GM23338 (cell line): Measurements from ENCODE around the gene AKR1B1. TPM values are rescaled to one million over a fixed set of nuclear protein-coding genes. Genes with fewer than 3 reads are reported as not detected.

Source experiments
- ATAC-seq: fragments of 200-7000 bp; cut with Tn5 transposase; 3 replicates; pipeline ENCODE4 v1.9.1; 2020
- DNase-seq: peaks from one replicate; pipeline ENCODE4 v3.0.0-alpha.2; 2015; ENCODE audit warnings: low spot score
- H2AFZ ChIP-seq: fragments of 200-600 bp; sonication (generic); 2 replicates; pipeline ENCODE4 v1.8.0; 2016; ENCODE audit warnings: antibody characterized with exemption, mild to moderate bottlenecking, moderate library complexity
- H3F3A ChIP-seq: fragments of 200-600 bp; sonication (generic); replicated peaks from 2 replicates; pipeline ENCODE4 v1.8.0; 2017; ENCODE audit warnings: antibody characterized with exemption, mixed run types, low read depth
- H3K27ac ChIP-seq: fragments of 200-600 bp; sonication (generic); 2 replicates; pipeline ENCODE4 v1.6.1; 2016; ENCODE audit warnings: low read depth
- H3K27me3 ChIP-seq: fragments of 200-600 bp; sonication (generic); 2 replicates; pipeline ENCODE4 v1.8.0; 2016; ENCODE audit warnings: mild to moderate bottlenecking, mixed run types, moderate library complexity; ENCODE audit not compliant: insufficient read depth
- H3K36me3 ChIP-seq: fragments of 200-600 bp; sonication (generic); 2 replicates; pipeline ENCODE4 v1.8.0; 2016; ENCODE audit warnings: mild to moderate bottlenecking; ENCODE audit not compliant: insufficient read depth
- H3K4me1 ChIP-seq: fragments of 200-600 bp; sonication (generic); 2 replicates; pipeline ENCODE4 v1.8.0; 2016; ENCODE audit warnings: mild to moderate bottlenecking, moderate library complexity; ENCODE audit not compliant: insufficient read depth
- H3K4me2 ChIP-seq: fragments of 200-600 bp; sonication (generic); 2 replicates; pipeline ENCODE4 v1.7.1; 2017; ENCODE audit warnings: mixed run types
- H3K4me3 ChIP-seq: fragments of 200-600 bp; sonication (generic); 2 replicates; pipeline ENCODE4 v1.6.1; 2016; ENCODE audit warnings: mixed run types
- H3K79me2 ChIP-seq: fragments of 200-600 bp; sonication (generic); replicated peaks from 2 replicates; pipeline ENCODE4 v1.8.0; 2017; ENCODE audit warnings: mild to moderate bottlenecking; ENCODE audit not compliant: insufficient read depth
- H3K9me2 ChIP-seq: fragments of 200-600 bp; sonication (generic); 2 replicates; pipeline ENCODE4 v1.8.0; 2017; ENCODE audit not compliant: insufficient read depth
- H4K20me1 ChIP-seq: fragments of 200-600 bp; sonication (generic); replicated peaks from 2 replicates; pipeline ENCODE4 v1.8.0; 2017; ENCODE audit warnings: mild to moderate bottlenecking; ENCODE audit not compliant: insufficient read depth
- H3K27ac Mint-ChIP-seq: 2 replicates; pipeline ENCODE4 v1.8.0; 2020; ENCODE audit warnings: inconsistent platforms, mild to moderate bottlenecking, moderate library complexity, mixed read lengths
- H3K27me3 Mint-ChIP-seq: 3 replicates; pipeline ENCODE4 v1.8.0; 2022; ENCODE audit warnings: low read depth, mild to moderate bottlenecking, moderate library complexity, mixed read lengths, inconsistent platforms; ENCODE audit not compliant: insufficient read depth, poor library complexity
- H3K36me3 Mint-ChIP-seq: 3 replicates; pipeline ENCODE4 v1.8.0; 2021; ENCODE audit warnings: low read depth, mild to moderate bottlenecking, inconsistent platforms, moderate library complexity, mixed read lengths
- H3K4me1 Mint-ChIP-seq: 3 replicates; pipeline ENCODE4 v1.8.0; 2020; ENCODE audit warnings: mild to moderate bottlenecking, inconsistent platforms, mixed read lengths
- H3K4me3 Mint-ChIP-seq: 3 replicates; pipeline ENCODE4 v1.8.0; 2021; ENCODE audit warnings: moderate library complexity, mild to moderate bottlenecking, inconsistent platforms, mixed read lengths
- H3K9me3 Mint-ChIP-seq: 3 replicates; pipeline ENCODE4 v1.8.0; 2020; ENCODE audit warnings: moderate library complexity, mild to moderate bottlenecking, inconsistent platforms, mixed read lengths
- CREB1 ChIP-seq: fragments of 250-450 bp; sonication (Bioruptor Pico); IDR thresholded peaks from 2 replicates; pipeline ENCODE4 v1.5.0; 2020; ENCODE audit warnings: low read depth, mild to moderate bottlenecking, moderate library complexity
- CTCF ChIP-seq, 2 experiments: fragments of 200-600 bp in 1 of 2; sonication (generic) in 1 of 2; conservative IDR thresholded peaks; 2 replicates each; pipeline versions ENCODE4 v1.5.1 to v1.6.1; 2016 to 2017; ENCODE audit warnings: antibody characterized with exemption in 2 of 2, low read depth in 2 of 2, mild to moderate bottlenecking in 2 of 2, moderate library complexity in 1 of 2
- ETS1 ChIP-seq: IDR thresholded peaks from 2 replicates; pipeline ENCODE4 v1.6.1; 2016; ENCODE audit warnings: antibody characterized with exemption
- EZH2 ChIP-seq: fragments of 200-600 bp; sonication (generic); IDR thresholded peaks from one replicate; pipeline ENCODE4 v1.8.0; 2017; ENCODE audit warnings: antibody characterized with exemption, mild to moderate bottlenecking, low read depth; ENCODE audit not compliant: unreplicated experiment
- EZH2phosphoT487 ChIP-seq: fragments of 200-600 bp; sonication (generic); IDR thresholded peaks from one replicate; pipeline ENCODE4 v1.8.1; 2018; ENCODE audit warnings: antibody characterized with exemption; ENCODE audit not compliant: unreplicated experiment
- JUNB ChIP-seq: IDR thresholded peaks from one replicate; pipeline ENCODE4 v1.6.1; 2016; ENCODE audit warnings: antibody characterized with exemption; ENCODE audit not compliant: unreplicated experiment
- NANOG ChIP-seq: IDR thresholded peaks from 2 replicates; pipeline ENCODE4 v1.6.1; 2016; ENCODE audit warnings: antibody characterized with exemption, borderline replicate concordance
- POLR2AphosphoS5 ChIP-seq: IDR thresholded peaks from 2 replicates; pipeline ENCODE4 v1.6.1; 2016; ENCODE audit warnings: antibody characterized with exemption, low read depth
- REST ChIP-seq: IDR thresholded peaks from one replicate; pipeline ENCODE4 v1.6.1; 2018; ENCODE audit warnings: antibody characterized with exemption; ENCODE audit not compliant: unreplicated experiment
- STAT1 ChIP-seq: IDR thresholded peaks from one replicate; pipeline ENCODE4 v1.6.1; 2016; ENCODE audit warnings: antibody characterized with exemption; ENCODE audit not compliant: unreplicated experiment
- ZNF114 ChIP-seq: fragments of 250-450 bp; sonication (Bioruptor Pico); IDR thresholded peaks from 2 replicates; pipeline ENCODE4 v1.5.0; 2020; ENCODE audit warnings: mild to moderate bottlenecking, moderate library complexity
- ZNF331 ChIP-seq: fragments of 250-450 bp; sonication (Bioruptor Pico); IDR thresholded peaks from 2 replicates; pipeline ENCODE4 v1.5.0; 2020; ENCODE audit warnings: low read depth, mild to moderate bottlenecking, moderate library complexity
- ZNF462 ChIP-seq: fragments of 250-450 bp; sonication (Bioruptor Pico); IDR thresholded peaks from 2 replicates; pipeline ENCODE4 v1.5.0; 2020; ENCODE audit warnings: mild to moderate bottlenecking, moderate library complexity
- polyA plus RNA-seq: library from polyadenylated mRNA; unstranded; fragments of >200 nt; fragmentation: Nextera tagmentation; extraction: Ambion mirVana; gene quantifications from 2 replicates; pipeline ENCODE4 v1.2.1, GENCODE V29; 2016
- total RNA-seq: library from RNA; depleted of rRNA; stranded (reverse); fragments of >200 nt; shearing (Covaris generic); gene quantifications from 2 replicates; pipeline ENCODE4 v1.2.3, GENCODE V29; 2014

The AKR1B1 gene
- total and polyA plus RNA-seq, 2 experiments from 2014 or later, result 132 to 154 TPM

GRCh38 chr7:134395604-134396003 lies 63.3 kb downstream of the AKR1B1 start:
- peaks cover 4% of the 10 kb centered on the region for H3K27me3 Mint-ChIP-seq
- H3K4me1 Mint-ChIP-seq, result no peaks in the 10 kb centered on the region
- no peak overlapping the region for H3K4me2 ChIP-seq
- DNase-seq (no peak), ATAC-seq (no peak)
- H2AFZ ChIP-seq, result no peak overlapping the region
- H3K4me3 Mint-ChIP-seq, result no peak overlapping the region
- no peak overlapping the region for H3K4me3 ChIP-seq
- H3K27ac Mint-ChIP-seq, result no peak overlapping the region
- no peak overlapping the region for H3K27ac ChIP-seq
- no peaks in the 10 kb centered on the region for H3K36me3 Mint-ChIP-seq
- TF ChIP-seq POLR2AphosphoS5, result no peak
- TF ChIP-seq JUNB, result no peak
- TF ChIP-seq EZH2, result no peak
- no peak for TF ChIP-seq ZNF114 (CRISPR knock-in tag)
- no peak for TF ChIP-seq NANOG
- TF ChIP-seq EZH2phosphoT487, result no peak
- no peak for TF ChIP-seq ZNF462 (CRISPR knock-in tag)
- no peak for TF ChIP-seq CREB1 (CRISPR knock-in tag)
- no peak for TF ChIP-seq REST
- no peak for TF ChIP-seq CTCF (conservative IDR thresholded peaks at IDR 0.05; ENCODE audit: low read depth in 2 of 2)
- no peak for TF ChIP-seq ZNF331
- TF ChIP-seq STAT1, result no peak
- no peak for TF ChIP-seq ETS1
- H3K9me3 Mint-ChIP-seq, result no peaks in the 10 kb centered on the region
- H3K36me3 ChIP-seq, result no peaks in the 10 kb centered on the region
- no peaks in the 10 kb centered on the region for H3K27me3 ChIP-seq
- H3F3A ChIP-seq, result no peaks in the 10 kb centered on the region
- H3K79me2 ChIP-seq, result no peaks in the 10 kb centered on the region
- H3K9me2 ChIP-seq, result no peaks in the 10 kb centered on the region
- H3K4me1 ChIP-seq, result no peaks in the 10 kb centered on the region
- H4K20me1 ChIP-seq, result no peaks in the 10 kb centered on the region
